ENCODE data around the gene NEIL1.
"Not testable (repeated sequence)": the region's sequence is repeated elsewhere in the genome, so short reads cannot be mapped to it uniquely, and the experiment has no call there.

The NEIL1 gene, protein sequence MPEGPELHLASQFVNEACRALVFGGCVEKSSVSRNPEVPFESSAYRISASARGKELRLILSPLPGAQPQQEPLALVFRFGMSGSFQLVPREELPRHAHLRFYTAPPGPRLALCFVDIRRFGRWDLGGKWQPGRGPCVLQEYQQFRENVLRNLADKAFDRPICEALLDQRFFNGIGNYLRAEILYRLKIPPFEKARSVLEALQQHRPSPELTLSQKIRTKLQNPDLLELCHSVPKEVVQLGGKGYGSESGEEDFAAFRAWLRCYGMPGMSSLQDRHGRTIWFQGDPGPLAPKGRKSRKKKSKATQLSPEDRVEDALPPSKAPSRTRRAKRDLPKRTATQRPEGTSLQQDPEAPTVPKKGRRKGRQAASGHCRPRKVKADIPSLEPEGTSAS

DNA sequence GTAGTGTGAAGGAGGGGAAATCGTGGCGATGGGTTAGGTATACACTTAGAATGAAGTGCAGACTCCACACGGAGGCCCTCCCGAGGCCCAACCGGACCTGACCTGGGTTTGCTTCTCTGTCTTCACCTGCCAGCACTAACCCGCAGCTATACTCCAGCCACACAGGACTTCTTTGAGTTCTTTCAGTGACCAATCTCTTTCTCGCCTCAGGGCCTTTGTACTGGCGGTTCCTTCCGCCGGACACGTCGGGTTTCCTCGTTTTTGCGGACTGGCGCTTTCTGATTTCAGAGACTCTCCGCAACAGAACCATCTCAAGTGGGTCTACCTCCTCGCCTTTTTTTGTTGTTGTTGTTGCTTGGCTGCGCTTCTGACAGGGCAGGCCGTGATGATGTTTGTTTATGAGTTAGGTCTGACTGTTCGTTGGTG, at the start of gene NEIL1:
Gene NEIL1, plus strand, starts transcription at position 244 of the 426 bp plus-strand sequence. CDS start 1,867 bp downstream, outside the sequence.
- no peak for DNase-seq

DNA sequence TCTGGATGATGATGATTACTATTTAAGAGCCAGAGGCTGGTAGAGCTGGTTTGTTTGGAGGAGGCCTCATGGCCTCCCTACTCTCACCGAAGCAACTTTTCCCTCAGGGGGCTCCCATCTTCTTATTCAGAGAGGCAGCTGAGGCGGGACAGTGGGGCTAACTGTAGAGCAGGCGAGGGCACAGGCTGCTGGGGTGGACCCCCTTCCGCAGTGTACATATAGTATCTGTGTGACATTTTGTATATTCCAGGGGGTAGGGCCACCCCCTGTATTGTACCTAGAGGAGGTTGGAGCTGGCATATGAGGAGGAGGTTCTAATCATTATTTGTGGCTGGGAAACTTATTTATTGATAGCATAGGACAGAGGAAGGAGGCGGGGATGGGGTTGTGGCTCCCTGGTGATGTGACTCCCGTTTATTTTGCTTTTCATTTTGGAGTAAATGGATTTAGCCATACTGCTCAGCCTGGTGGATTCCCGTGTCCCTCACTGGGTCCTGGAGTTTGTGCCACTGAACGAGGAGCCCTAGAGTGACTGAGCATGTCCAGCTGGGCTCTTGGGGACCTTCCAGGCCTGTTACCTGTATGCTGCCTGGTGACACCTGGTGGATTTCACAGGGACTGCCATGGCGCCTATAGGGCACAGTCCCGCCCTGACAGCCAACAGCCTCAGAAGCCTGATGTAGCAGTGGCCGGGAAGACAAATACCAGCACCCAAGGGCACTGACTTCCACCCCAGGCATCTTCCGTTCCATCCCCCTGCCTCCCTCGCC, 48.1 kb upstream of the NEIL1 start:
- DNase-seq = not testable (repeated sequence)

- DNase-seq = not testable (repeated sequence)
Measured at GRCh38 chr15:75299311-75299688, 47.5 kb upstream of the NEIL1 start.

GRCh38 chr15:75300026-75300425, 46.8 kb upstream of the NEIL1 start:
- DNase-seq = peak; percentile 2

- no peak for DNase-seq
Measured at GRCh38 chr15:75302318-75302717, 44.5 kb upstream of the NEIL1 start.

- DNase-seq = not testable (repeated sequence)
Measured at GRCh38 chr15:75302753-75303152, 44.1 kb upstream of the NEIL1 start.

- no peak for DNase-seq
Measured at GRCh38 chr15:75306188-75306587, 40.7 kb upstream of the NEIL1 start.

- peak; percentile 57 for DNase-seq
Measured at GRCh38 chr15:75307778-75308390, 39.0 kb upstream of the NEIL1 start.

DNA sequence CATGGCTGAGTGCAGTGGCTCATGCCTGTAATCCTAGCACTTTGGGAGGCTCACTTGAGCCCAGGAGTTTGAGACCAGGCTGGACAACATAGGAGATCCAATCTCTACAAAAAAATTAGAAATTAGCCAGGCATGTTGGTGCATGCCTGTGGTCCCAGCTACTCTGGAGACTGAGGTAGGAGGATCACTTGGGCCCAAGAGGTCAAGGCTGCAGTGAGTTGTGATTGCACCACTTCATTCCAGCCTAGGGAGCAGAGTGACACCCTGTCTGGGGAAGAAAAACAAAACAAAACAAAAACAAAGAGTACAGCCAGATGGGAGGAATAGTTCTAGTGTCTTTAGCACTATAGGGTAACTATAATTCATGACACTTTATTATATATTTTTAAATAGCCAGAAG, 37.1 kb upstream of the NEIL1 start:
- DNase-seq = no peak

DNA sequence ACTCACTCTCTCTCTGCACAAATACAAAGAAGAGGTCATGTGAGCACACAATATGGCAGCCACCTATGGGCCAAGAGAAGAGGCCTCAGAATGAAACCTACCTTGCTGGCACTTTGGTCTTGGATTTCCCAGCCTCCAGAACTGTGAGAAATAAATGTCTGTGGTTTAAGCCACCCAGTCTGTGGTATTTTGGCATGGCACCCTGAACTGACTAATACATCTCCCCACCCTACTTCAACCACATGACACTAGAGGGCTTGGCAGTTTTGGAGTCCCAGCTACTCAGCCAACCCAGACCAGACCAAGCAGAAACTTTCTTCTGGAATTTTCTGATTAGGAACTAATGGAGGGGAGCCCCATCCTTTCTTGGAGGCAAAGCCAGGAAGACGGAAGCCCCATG, 34.3 kb upstream of the NEIL1 start:
- not testable (repeated sequence) for DNase-seq

DNA sequence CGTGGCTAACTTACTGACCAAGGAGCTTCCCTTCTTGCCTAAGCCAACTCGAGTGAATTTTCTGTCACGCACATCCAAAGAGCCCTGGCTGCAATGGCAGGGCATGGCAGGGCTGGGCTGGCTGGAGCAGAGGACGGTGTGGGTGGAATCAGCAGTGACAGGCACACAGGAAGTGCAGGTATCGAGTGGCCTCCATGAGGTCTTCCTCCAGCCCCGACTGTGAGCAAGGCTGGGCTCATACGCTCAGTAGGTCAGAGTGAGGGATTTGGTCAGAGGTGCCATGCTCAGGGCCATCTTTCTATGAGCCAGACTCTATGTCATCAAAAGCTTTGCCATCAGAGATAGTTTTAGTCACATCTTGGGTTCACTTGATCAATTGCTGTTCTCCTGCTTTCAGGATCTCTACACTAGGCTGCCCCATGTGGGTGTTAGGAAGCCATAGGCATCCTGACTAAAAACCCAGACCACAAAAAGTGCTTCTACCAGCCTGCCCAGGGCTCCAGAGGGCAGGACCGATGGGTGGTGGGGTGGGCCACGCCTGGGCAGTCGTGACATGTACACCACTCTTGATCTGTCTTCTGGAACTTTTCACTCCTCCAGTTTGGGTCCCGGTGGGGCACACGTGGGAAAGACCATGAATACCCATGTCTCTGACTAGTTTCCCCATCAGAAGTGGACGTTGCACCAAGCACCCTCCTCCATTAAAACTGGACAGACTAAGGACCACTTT, 33.6 kb upstream of the NEIL1 start:
- no peak for DNase-seq

DNA sequence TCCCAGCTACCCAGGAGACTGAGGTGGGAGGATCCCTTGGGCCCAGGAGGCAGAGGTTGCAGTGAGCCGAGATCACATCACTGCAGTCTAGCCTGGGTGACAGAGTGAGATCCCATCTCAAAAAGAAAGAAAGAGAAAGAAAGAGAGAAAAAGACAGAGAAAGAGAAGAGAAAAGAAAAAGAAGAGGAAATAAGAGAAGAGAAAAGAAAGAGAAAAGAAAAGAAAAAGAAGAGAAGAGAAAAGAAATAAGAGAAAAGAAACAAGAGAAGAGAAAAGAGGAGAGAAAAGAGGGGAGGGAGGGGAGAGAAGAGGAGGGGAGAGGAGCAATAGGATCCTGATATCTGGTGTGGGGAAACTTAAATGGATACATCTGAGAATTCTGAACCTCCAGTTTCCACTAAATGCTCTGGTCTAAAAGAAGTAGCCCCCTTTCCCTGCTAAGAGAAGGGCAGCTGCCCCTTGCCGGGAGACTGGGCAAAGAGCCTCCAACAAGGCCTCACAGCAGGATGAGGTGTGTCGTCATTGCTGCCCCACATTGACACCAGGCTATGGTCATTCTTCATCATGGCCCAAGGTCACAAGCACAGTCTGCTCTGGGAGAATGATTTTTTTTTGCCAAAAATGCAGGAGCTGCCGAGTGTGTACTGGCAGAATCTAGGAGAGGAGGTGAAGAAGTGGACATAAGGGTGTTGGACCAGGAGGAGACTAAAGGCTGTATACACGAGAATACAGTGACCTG, 32.1 kb upstream of the NEIL1 start:
- no peak for DNase-seq

DNA sequence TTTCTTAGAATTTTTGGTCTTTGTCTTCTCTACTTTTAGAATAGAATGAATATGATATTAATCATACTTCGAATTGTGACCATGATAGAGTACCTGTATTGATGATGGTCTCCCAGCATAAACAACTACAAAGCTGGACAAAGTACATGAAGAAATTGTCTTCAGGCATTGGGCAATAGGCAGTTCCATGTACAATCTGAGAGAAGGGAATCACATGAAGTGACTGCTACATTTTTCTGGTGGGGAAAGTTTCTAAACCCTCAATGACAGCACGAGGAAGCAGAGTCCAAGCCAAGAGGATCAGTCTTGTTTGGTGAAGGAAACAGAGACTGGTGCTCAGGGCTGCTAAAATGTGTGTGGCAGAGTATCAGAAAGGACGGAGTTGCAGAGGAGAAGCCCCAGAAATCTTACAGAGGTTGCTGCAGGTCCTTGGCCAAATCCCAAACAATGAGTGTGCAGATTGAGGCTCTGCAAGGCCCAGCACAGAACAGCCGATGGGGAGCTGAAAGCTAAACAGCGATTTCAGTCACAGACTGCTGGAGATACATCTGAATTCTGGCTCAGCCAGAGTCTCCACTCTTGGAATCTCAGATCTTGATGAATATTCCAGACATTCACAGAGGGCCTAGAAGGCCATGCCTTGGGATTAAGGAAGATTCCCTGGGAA, 27.5 kb upstream of the NEIL1 start:
- DNase-seq = not testable (repeated sequence)

GRCh38 chr15:75321711-75322110, 25.1 kb upstream of the NEIL1 start:
- DNase-seq = no peak

GRCh38 chr15:75325922-75326321, 20.9 kb upstream of the NEIL1 start:
- no peak for DNase-seq

GRCh38 chr15:75327005-75327404, 19.8 kb upstream of the NEIL1 start:
- DNase-seq = no peak

- DNase-seq = no peak
Measured at GRCh38 chr15:75327491-75327890, 19.3 kb upstream of the NEIL1 start.

DNA sequence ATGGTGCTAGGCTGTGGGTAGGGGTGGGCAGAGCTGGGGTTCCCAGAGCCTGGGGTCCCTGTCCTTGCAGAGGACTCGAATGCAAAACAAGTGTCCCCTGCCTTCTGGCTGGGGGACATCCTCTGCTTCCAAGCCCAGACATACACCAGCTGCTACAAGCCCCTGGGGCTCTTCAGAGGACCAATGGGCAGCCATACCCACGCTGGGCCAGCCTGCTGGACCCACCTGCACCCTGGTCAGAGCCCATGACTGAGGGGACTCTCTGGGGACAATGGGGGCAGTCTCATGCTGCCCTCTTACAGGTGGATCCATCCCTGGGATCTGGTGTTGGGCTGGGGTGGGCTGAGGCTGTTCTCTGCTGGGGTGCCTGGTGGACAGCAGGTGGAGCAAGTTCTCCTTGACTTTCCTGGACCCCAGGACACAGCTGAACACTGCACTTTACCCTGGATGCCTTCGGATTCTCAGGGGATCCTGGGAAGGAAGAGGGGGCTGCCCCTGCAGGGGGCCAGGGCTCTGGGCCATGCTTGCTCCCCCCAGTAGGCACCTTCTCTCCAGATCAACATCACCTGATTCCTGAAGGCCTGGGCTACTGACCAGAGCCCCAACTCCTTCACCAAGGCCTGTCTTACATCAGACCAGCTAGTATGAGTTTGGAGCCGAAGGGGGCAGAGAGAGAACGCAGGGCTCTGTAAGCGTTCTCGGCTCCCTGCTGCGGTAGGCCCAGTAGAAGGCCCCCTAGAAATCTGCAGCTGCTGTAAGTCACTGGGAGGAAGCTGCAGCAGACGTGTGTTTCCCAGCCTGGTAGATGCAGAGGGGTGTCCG, 18.1 kb upstream of the NEIL1 start:
- no peak for DNase-seq

- no peak for DNase-seq
Measured at GRCh38 chr15:75329571-75329970, 17.3 kb upstream of the NEIL1 start.

GRCh38 chr15:75332093-75332492, 14.7 kb upstream of the NEIL1 start:
- DNase-seq = not testable (repeated sequence)

Data from NCI-H2171 treated with DMSO at 0.1 percent for 48 hours (cell line).